ENCODE data around the gene SAMHD1.

DNA sequence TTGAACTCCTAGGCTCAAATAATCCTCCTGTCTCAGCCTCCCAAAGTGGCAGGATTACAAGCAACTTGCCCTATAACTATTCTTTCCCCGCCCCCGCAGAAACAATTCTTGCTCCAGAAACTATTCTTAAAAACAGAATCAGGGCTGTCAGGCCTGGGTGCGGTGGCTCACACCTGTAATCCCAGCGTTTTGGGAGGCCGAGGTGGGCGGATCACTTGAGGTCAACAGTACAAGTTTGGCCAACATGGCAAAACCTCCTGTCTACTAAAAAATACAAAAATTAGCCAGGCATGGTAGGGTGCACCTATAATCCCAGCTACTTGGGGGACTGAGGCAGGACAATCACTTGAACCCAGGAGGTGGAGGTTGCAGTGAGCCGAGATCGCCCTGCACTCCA lies 31.2 kb downstream of the SAMHD1 start:
- TF ChIP-seq, protein P1, sequence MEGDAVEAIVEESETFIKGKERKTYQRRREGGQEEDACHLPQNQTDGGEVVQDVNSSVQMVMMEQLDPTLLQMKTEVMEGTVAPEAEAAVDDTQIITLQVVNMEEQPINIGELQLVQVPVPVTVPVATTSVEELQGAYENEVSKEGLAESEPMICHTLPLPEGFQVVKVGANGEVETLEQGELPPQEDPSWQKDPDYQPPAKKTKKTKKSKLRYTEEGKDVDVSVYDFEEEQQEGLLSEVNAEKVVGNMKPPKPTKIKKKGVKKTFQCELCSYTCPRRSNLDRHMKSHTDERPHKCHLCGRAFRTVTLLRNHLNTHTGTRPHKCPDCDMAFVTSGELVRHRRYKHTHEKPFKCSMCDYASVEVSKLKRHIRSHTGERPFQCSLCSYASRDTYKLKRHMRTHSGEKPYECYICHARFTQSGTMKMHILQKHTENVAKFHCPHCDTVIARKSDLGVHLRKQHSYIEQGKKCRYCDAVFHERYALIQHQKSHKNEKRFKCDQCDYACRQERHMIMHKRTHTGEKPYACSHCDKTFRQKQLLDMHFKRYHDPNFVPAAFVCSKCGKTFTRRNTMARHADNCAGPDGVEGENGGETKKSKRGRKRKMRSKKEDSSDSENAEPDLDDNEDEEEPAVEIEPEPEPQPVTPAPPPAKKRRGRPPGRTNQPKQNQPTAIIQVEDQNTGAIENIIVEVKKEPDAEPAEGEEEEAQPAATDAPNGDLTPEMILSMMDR (IDR thresholded peaks at IDR 0.05): no peak
- no peak for TF ChIP-seq POLR2A (IDR thresholded peaks at IDR 0.05)
